Aorta (tissue), 5 donors: Measurements from ENCODE around the gene DAPK1. TPM values are rescaled to one million over a fixed set of nuclear protein-coding genes. Genes with fewer than 3 reads are reported as not detected.
"Not testable (repeated sequence)": the region's sequence is repeated elsewhere in the genome, so short reads cannot be mapped to it uniquely, and the experiment has no call there.

ENCODE experiments used
- ATAC-seq: fragments of 200-7000 bp; cut with Tn5 transposase; one replicate; pipeline ENCODE4 v1.9.1; 2022; ENCODE audit warnings: moderate library complexity; ENCODE audit not compliant: low FRiP score
- DNase-seq, 2 donors: peaks; one replicate each; pipeline ENCODE4 v3.0.0-alpha.2; 2020
- H3K27ac ChIP-seq, 2 donors: one replicate each; pipeline ENCODE4 v1.5.1; 2013; ENCODE audit warnings: low read length in 2 of 2, mild to moderate bottlenecking in 2 of 2, moderate library complexity in 2 of 2, control low read depth in 1 of 2, inconsistent platforms in 1 of 2, low read depth in 1 of 2
- H3K27me3 ChIP-seq, 2 donors: one replicate each; pipeline ENCODE4 v1.6.1; 2013; ENCODE audit warnings: control low read depth in 1 of 2, low read length in 1 of 2, mild to moderate bottlenecking in 1 of 2, moderate library complexity in 1 of 2; ENCODE audit not compliant: insufficient read depth in 2 of 2, control insufficient read depth in 1 of 2
- H3K36me3 ChIP-seq, 2 donors: one replicate each; pipeline ENCODE4 v1.6.1; 2013; ENCODE audit warnings: control low read depth in 1 of 2, low read length in 1 of 2, mild to moderate bottlenecking in 1 of 2; ENCODE audit not compliant: insufficient read depth in 2 of 2, control insufficient read depth in 1 of 2
- H3K4me1 ChIP-seq, 2 donors: one replicate each; pipeline ENCODE4 v1.6.1; 2013; ENCODE audit warnings: low read length in 2 of 2, control low read depth in 1 of 2, mild to moderate bottlenecking in 1 of 2, moderate library complexity in 1 of 2; ENCODE audit not compliant: insufficient read depth in 2 of 2, control insufficient read depth in 1 of 2
- H3K4me3 ChIP-seq, 2 donors: one replicate each; pipeline ENCODE4 v1.5.1; 2013; ENCODE audit warnings: low read length in 2 of 2, control low read depth in 1 of 2, mild to moderate bottlenecking in 1 of 2
- H3K9me3 ChIP-seq: one replicate; pipeline ENCODE4 v1.6.1; 2013; ENCODE audit warnings: mild to moderate bottlenecking, low read length; ENCODE audit not compliant: control insufficient read depth
- WGBS, 2 donors: extraction: QIAGEN DNeasy Blood & Tissue Kit; methylation state at CpG; one replicate each; pipeline ENCODE4 v1.1.7; 2013; 5-methylcytosine and 5-hydroxymethylcytosine counted together
- intact Hi-C, 2 donors: fragments of 100-400 bp; cut with DNase I; formaldehyde crosslinking; loops; one replicate each; pipeline versions ENCODE4 v1.14.2 to v1.15.0; 2022
- polyA plus RNA-seq, 2 donors: library from polyadenylated mRNA; stranded (reverse); fragments of 200-250 nt; gene quantifications; one replicate each; pipeline ENCODE4 v1.2.3, GENCODE V29; 2013
- total RNA-seq, 2 donors: library from RNA; stranded (reverse); fragmentation: NEBNext Ultra II Directional; extraction: Animal tissue kit (Norgen Biotek cat#: 25700); gene quantifications; one replicate each; pipeline ENCODE4 v1.2.1, GENCODE V29; 2021
- donor health status: healthy with polysubstance abuse.
- donor health status: Bipolar disorder and iron deficiency.
- donor health status: DM: no; HTN: no; CAD: no.
- donor health status: DM: no; HTN: no; CAD: no.
- donor health status: DM: yes; HTN: yes; CAD: no.

The DAPK1 gene
- total and polyA plus RNA-seq, 4 donors: 6.5 to 41.7 (median 21.7) TPM

- H3K4me3 ChIP-seq, H3K27ac ChIP-seq, H3K4me1 ChIP-seq, intact Hi-C loops, ATAC-seq, H3K9me3 ChIP-seq, H3K27me3 ChIP-seq, DNase-seq, H3K36me3 ChIP-seq: not testable (repeated sequence)
- 96 to 97% methylated on average over 11 of the region's 11 CpGs for WGBS, 2 donors
Measured at GRCh38 chr9:87501271-87501656, 3.6 kb downstream of the DAPK1 start.

DNA sequence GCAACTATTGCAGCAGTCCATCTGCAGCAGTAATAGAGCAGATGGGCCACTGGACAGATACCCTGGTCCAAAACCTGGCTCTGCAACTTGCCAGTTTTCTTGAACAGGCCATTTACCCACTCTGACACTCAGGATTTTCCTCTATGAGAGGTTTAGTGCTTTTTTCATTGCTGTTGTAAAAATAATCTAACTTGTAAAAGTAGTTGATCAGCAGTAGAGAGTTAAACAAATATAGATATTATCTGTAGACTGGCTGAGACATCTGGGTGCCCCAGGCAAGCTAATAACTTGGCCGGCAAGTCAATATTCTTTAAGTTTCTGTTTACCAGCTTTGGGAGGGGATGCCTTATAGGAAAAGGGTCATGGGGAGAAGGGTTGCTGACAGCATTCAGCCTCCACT is 4.1 kb downstream of the DAPK1 start:
- no peaks in the 10 kb centered on the region for H3K27me3 ChIP-seq
- no peak overlapping the region for H3K4me3 ChIP-seq
- DNase-seq: no peak
- no peaks in the 10 kb centered on the region for H3K9me3 ChIP-seq
- 84 to 86% methylated on average over 1 of the region's 1 CpG for WGBS, 2 donors
- ATAC-seq: no peak
- H3K36me3 ChIP-seq: no peaks in the 10 kb centered on the region
- no peaks in the 10 kb centered on the region for H3K4me1 ChIP-seq
- intact Hi-C loops: no loop called here
- H3K27ac ChIP-seq: no peak overlapping the region

DNA sequence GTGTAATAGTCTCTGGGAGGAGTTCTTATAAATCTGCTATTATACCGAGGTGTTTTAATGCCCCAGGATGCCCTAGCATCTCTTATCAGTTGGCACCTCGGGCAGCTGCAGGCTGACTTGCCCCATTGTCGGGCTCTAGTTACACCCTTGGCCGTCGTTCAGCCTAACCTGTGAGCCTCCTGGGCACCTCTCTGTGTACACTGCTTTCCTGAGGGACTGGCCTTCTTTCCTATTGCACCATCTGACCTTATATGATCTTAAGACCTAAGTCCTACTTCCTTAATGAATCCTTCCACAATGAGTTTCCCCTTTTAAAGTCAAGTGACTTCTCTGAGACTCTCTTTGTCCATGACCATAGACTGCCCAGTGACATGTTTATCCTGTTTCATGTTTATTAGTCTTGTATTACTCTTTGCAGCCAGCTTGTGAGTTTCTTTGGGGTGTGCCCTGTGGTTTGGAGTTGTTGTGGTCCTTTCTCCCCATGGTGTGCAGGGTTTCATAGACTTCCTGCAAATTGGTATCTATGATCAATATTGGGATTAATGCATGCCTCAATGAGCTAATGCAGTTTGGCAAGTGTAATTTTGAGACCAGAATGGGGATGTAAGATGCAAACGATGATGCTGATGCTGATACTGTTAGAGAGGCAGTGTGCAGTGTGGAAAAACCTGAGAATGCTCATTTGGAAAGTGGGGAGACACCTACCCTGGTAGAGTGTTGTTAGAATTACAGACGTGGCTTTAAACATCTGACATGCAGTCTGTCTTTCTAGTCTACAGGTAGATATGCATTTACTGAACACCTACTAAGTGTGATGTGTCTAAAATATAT is 4.9 kb downstream of the DAPK1 start:
- DNase-seq (no peak), ATAC-seq (no peak)
- Histone ChIP-seq H3K4me1 (no peaks in the 10 kb centered on the region), H3K4me3 (no peak overlapping the region), H3K27ac (no peak overlapping the region), H3K9me3 (no peaks in the 10 kb centered on the region), H3K36me3 (no peaks in the 10 kb centered on the region), H3K27me3 (no peaks in the 10 kb centered on the region)
- intact Hi-C loops: no loop called here
- 72 to 73% methylated on average over 7 of the region's 7 CpGs for WGBS, 2 donors

- DNase-seq: no peak
- no peak overlapping the region for H3K4me3 ChIP-seq
- no peak for ATAC-seq
- H3K4me1 ChIP-seq: no peaks in the 10 kb centered on the region
- H3K36me3 ChIP-seq: no peaks in the 10 kb centered on the region
- 92 to 99% methylated on average over 2 of the region's 2 CpGs for WGBS, 2 donors
- intact Hi-C loops: no loop called here
- no peak overlapping the region for H3K27ac ChIP-seq
- H3K9me3 ChIP-seq: no peaks in the 10 kb centered on the region
- no peaks in the 10 kb centered on the region for H3K27me3 ChIP-seq
Measured at GRCh38 chr9:87503430-87503829, 5.8 kb downstream of the DAPK1 start.

DNA sequence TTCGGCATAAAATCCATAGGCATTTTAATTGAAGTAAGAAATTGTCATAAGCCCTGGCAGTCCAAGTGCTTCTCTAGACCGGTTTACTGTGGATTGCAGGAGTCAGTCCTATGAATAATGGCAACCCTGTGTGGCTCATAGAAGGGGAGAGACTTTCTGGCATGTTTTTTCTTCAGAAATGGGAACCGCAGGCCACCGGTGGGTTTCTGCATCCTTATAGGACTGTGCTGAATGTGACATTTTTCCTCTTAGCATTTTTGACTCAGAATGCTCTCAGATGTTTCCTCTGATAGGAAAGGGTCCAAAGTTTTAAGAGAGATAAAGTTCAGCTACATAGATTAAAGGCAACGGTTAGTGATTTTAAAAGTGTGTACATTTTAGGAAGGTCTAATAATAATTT is 6.3 kb downstream of the DAPK1 start:
- ATAC-seq: no peak
- H3K9me3 ChIP-seq: no peaks in the 10 kb centered on the region
- intact Hi-C loops: no loop called here
- H3K4me1 ChIP-seq: no peaks in the 10 kb centered on the region
- no peaks in the 10 kb centered on the region for H3K36me3 ChIP-seq
- H3K27me3 ChIP-seq: no peaks in the 10 kb centered on the region
- DNase-seq: no peak
- no peak overlapping the region for H3K4me3 ChIP-seq
- WGBS, 2 donors: 38 to 43% methylated on average over 5 of the region's 5 CpGs
- H3K27ac ChIP-seq: no peak overlapping the region

DNA sequence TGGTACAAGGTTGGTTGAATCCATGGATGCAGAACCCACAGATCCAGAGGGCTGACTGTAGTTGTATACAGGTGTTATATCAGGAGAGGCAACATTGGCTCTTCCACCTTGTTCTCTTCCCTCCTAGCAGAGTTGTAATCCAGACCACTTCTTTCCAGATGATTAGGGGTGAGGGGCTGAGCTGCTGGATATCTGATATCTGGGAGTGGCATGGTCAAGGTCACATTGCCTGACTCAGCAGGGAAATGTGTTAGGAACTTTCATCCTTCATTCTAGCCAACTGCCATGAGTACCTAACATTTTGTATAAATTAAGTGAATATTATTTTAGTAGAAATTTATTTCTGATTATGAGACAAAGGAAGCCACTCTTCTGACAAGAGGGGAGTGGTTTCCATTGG is 7.3 kb downstream of the DAPK1 start:
- no peak overlapping the region for H3K4me3 ChIP-seq
- DNase-seq (no peak), ATAC-seq (no peak)
- H3K9me3 ChIP-seq: no peaks in the 10 kb centered on the region
- H3K4me1 ChIP-seq: no peaks in the 10 kb centered on the region
- intact Hi-C loops: no loop called here
- no peaks in the 10 kb centered on the region for H3K27me3 ChIP-seq
- no peaks in the 10 kb centered on the region for H3K36me3 ChIP-seq
- H3K27ac ChIP-seq: no peak overlapping the region

DNA sequence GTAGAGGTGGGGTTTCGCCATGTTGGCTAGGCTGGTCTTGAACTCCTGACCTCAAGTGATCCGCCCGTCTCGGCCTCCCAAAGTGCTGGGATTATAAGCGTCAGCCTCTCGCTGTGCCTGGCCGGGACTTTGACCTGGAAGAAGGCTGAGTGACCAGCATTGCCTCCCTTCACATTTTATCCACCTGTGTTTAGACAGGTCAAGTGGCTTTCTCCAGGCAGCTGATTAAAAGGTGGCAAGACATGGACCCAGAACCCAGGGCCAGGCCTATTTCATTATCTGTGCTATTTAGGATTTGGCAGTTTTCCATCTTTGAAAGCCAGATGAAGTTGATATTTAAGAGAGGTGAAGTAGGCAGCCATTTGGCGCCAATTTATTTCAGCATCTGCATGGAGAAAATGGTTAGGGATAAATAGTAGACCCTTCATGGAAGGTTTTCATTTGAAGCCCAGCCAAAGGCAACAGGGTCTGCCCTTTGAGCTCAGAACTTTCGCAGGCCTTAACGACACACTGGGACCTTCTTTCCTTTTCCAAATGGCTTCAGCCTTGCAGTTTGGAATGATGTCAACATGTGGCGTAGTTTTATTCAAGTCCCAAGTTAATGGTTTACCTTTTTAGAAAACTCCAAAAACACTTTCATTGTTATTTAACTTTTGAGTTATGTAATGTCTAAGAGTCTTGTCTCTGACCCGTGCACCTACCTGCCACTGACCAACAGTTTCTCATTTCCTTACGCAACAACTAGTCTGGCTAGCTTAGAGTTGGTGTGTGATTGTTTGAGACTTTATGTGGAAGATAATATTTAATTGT is 8.4 kb downstream of the DAPK1 start:
- H3K27ac ChIP-seq: no peak overlapping the region
- no peak overlapping the region for H3K4me3 ChIP-seq
- ATAC-seq (no peak), DNase-seq (no peak)
- no peaks in the 10 kb centered on the region for H3K36me3 ChIP-seq
- no peaks in the 10 kb centered on the region for H3K9me3 ChIP-seq
- H3K27me3 ChIP-seq: no peaks in the 10 kb centered on the region
- WGBS, 2 donors: 96% methylated on average over 13 of the region's 13 CpGs
- no peaks in the 10 kb centered on the region for H3K4me1 ChIP-seq
- intact Hi-C loops: no loop called here

GRCh38 chr9:87507576-87507975 is 9.9 kb downstream of the DAPK1 start:
- intact Hi-C loops: no loop called here
- H3K9me3 ChIP-seq: no peaks in the 10 kb centered on the region
- no peaks in the 10 kb centered on the region for H3K36me3 ChIP-seq
- no peaks in the 10 kb centered on the region for H3K4me1 ChIP-seq
- 68 to 79% methylated on average over 4 of the region's 4 CpGs for WGBS, 2 donors
- ATAC-seq (no peak), DNase-seq (no peak)
- no peaks in the 10 kb centered on the region for H3K27me3 ChIP-seq
- H3K4me3 ChIP-seq: no peak overlapping the region
- H3K27ac ChIP-seq: no peak overlapping the region

DNA sequence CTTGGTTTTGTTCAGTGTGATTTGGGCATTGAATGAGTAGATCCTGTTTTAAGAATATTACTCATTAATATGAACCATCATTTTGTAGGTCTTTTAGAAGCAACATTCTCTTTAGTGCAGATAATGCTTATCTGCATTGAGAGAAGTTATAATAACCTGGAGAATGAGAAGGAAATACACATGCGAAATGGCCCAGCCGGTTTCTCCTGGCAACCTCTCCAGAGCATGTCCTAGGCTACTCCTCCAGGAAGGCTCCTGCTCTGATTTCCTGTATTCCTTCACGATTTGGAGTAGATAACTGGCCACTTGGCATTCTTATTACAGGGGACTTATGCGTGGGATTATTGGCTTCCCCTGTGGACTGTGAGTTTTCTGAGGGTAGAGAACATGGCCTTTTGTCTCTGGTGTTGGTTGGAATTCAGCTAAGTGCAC is 12.6 kb downstream of the DAPK1 start:
- intact Hi-C loops: no loop called here
- no peak overlapping the region for H3K4me3 ChIP-seq
- no peak overlapping the region for H3K27ac ChIP-seq
- H3K27me3 ChIP-seq: no peaks in the 10 kb centered on the region
- no peak for ATAC-seq
- H3K36me3 ChIP-seq: no peaks in the 10 kb centered on the region
- H3K9me3 ChIP-seq: no peaks in the 10 kb centered on the region
- no peaks in the 10 kb centered on the region for H3K4me1 ChIP-seq
- no peak for DNase-seq
- WGBS, 2 donors: 81 to 88% methylated on average over 4 of the region's 4 CpGs
